ENCODE measurements around the gene RMND5B. TPM values are rescaled to one million over a fixed set of nuclear protein-coding genes. Genes with fewer than 3 reads are reported as not detected.

RMND5B gene
- total and polyA plus RNA-seq, 2 of the 13 experiments (the other 11 are each of a cell fraction or from before 2014, with no cell fraction given), result 18.6 to 20.4 TPM

- Histone ChIP-seq H3K9ac (ENCODE audit: insufficient read depth, low read depth, low read length) (no peak overlapping the region), H3K4me3 (replicated peaks in 1 of 3; ENCODE audit: insufficient read depth in 1 of 3, low read depth in 2 of 3, low read length in 3 of 3) (no peak overlapping the region), H3K4me2 (ENCODE audit: low read depth, low read length) (no peak overlapping the region), H2AFZ (ENCODE audit: low read length) (no peak overlapping the region), H4K20me1 (ENCODE audit: insufficient read depth, low read length) (no peaks in the 10 kb centered on the region), H3K27me3 (ENCODE audit: control insufficient read depth in 1 of 2, insufficient read depth in 2 of 2, low read length in 2 of 2) (no peaks in the 10 kb centered on the region), H3K4me1 (ENCODE audit: insufficient read depth, low read length) (no peaks in the 10 kb centered on the region), H3K27ac (ENCODE audit: extremely low read length, insufficient read depth, low read length) (no peak overlapping the region), H3K9me3 (ENCODE audit: low read length) (no peaks in the 10 kb centered on the region), H3K36me3 (replicated peaks in 1 of 2; ENCODE audit: control insufficient read depth in 1 of 2, insufficient read depth in 2 of 2, low read length in 2 of 2) (no peaks in the 10 kb centered on the region), H3K79me2 (ENCODE audit: insufficient read depth, low read length) (no peaks in the 10 kb centered on the region)
- FAIRE-seq (no peak), ATAC-seq (no peak), DNase-seq (ENCODE audit: low spot score) (no peak)
- in situ Hi-C loops (cut with HindIII; ENCODE audit: extremely low pct_ligation_motif_present, low pct_unique_long_range_greater_than_20kb), result no loop called here
- intact Hi-C loops (cut with micrococcal nuclease; ENCODE audit: unreplicated experiment), result no loop called here
- no TSS peak for BruUV-seq (replicated peaks)
- CTCF ChIA-PET (ENCODE audit: low intra/inter-chr PET ratio, low total read pairs), result no interaction called here
- POLR2A ChIA-PET, result no interaction called here
- WGBS (ENCODE audit: low lambda C conversion rate), result 5% methylated on average over 4 of the region's 4 CpGs
- TF ChIP-seq ZNF333 (CRISPR knock-in tag; IDR thresholded peaks at IDR 0.05; ENCODE audit: borderline replicate concordance), result no peak
- no peak for TF ChIP-seq ARID3A (IDR thresholded peaks at IDR 0.05; ENCODE audit: low read depth, low read length)
- no peak for TF ChIP-seq ZNF235 (CRISPR knock-in tag; IDR thresholded peaks at IDR 0.05; ENCODE audit: borderline replicate concordance)
- TF ChIP-seq ELF3 (CRISPR knock-in tag; IDR thresholded peaks at IDR 0.05), result no peak
- TF ChIP-seq ZSCAN20 (CRISPR knock-in tag; IDR thresholded peaks at IDR 0.05; ENCODE audit: borderline replicate concordance), result no peak
- no peak for TF ChIP-seq IKZF1 (IDR thresholded peaks at IDR 0.05)
- TF ChIP-seq ZNF275 (CRISPR knock-in tag; IDR thresholded peaks at IDR 0.05; ENCODE audit: borderline replicate concordance), result no peak
- TF ChIP-seq PHB2 (IDR thresholded peaks at IDR 0.05; ENCODE audit: partially characterized antibody), result no peak
- TF ChIP-seq CBX1 (IDR thresholded peaks at IDR 0.05; ENCODE audit: low read depth), result no peak
- TF ChIP-seq MAFF (IDR thresholded peaks at IDR 0.05; ENCODE audit: low read depth, low read length), result no peak
- no peak for TF ChIP-seq TOPORS (CRISPR knock-in tag; IDR thresholded peaks at IDR 0.05)
- TF ChIP-seq CEBPG (CRISPR knock-in tag; IDR thresholded peaks at IDR 0.05), result no peak
- TF ChIP-seq ADNP (CRISPR knock-in tag; IDR thresholded peaks at IDR 0.05), result no peak
- TF ChIP-seq NFIB (CRISPR knock-in tag; IDR thresholded peaks at IDR 0.05; ENCODE audit: borderline replicate concordance), result no peak
- no peak for TF ChIP-seq TGIF2 (CRISPR knock-in tag; IDR thresholded peaks at IDR 0.05)
- TF ChIP-seq ZNF558 (CRISPR knock-in tag; IDR thresholded peaks at IDR 0.05; ENCODE audit: borderline replicate concordance), result no peak
- TF ChIP-seq ZSCAN9 (CRISPR knock-in tag; IDR thresholded peaks at IDR 0.05; ENCODE audit: borderline replicate concordance), result no peak
- no peak for TF ChIP-seq DMAP1 (CRISPR knock-in tag; IDR thresholded peaks at IDR 0.05)
- TF ChIP-seq E2F2 (CRISPR knock-in tag; IDR thresholded peaks at IDR 0.05; ENCODE audit: borderline replicate concordance), result no peak
- no peak for TF ChIP-seq ZNF784 (CRISPR knock-in tag; IDR thresholded peaks at IDR 0.05; ENCODE audit: borderline replicate concordance)
These were observed 51.5 kb downstream of the RMND5B start for GRCh38 chr5:178182158-178182876.

Data from HepG2 (cell line).